H1 (cell line): ENCODE data around the gene H1-8. TPM values are rescaled to one million over a fixed set of nuclear protein-coding genes. Genes with fewer than 3 reads are reported as not detected.

Experiments used
- BRCA1 ChIP-seq: IDR thresholded peaks from 2 replicates; pipeline ENCODE4 v1.6.1; 2012; ENCODE audit warnings: low read depth, low read length, improper control_type of control experiment
- CEBPB ChIP-seq: IDR thresholded peaks from 2 replicates; pipeline ENCODE4 v1.6.1; 2012; ENCODE audit warnings: low read depth, low read length
- CHD1 ChIP-seq: IDR thresholded peaks from 2 replicates; pipeline ENCODE4 v1.6.1; 2012; ENCODE audit warnings: low read depth, low read length, improper control_type of control experiment
- EGR1 ChIP-seq: IDR thresholded peaks from 2 replicates; pipeline ENCODE4 v1.6.1; 2011; ENCODE audit warnings: low read depth, low read length, borderline replicate concordance
- JUN ChIP-seq: IDR thresholded peaks from 2 replicates; pipeline ENCODE4 v1.6.1; 2011; ENCODE audit warnings: low read depth, mild to moderate bottlenecking, improper control_type of control experiment, low read length
- POU5F1 ChIP-seq: IDR thresholded peaks from 2 replicates; pipeline ENCODE4 v1.6.1; 2011; ENCODE audit warnings: low read depth, mild to moderate bottlenecking, low read length, moderate library complexity
- RFX5 ChIP-seq: IDR thresholded peaks from 2 replicates; pipeline ENCODE4 v1.6.1; 2011; ENCODE audit warnings: low read depth, low read length, improper control_type of control experiment, borderline replicate concordance
- SAP30 ChIP-seq: fragments of 300-600 bp; sonication (generic); IDR thresholded peaks from 2 replicates; pipeline ENCODE4 v1.7.1; 2012; ENCODE audit warnings: low read length, moderate library complexity, mild to moderate bottlenecking, inconsistent platforms; ENCODE audit not compliant: insufficient read depth, insufficient replicate concordance
- SIRT6 ChIP-seq: IDR thresholded peaks from one replicate; pipeline ENCODE4 v1.7.1; 2012; ENCODE audit warnings: low read length, inconsistent platforms
- TBP ChIP-seq: IDR thresholded peaks from 2 replicates; pipeline ENCODE4 v1.6.1; 2011; ENCODE audit warnings: low read depth, low read length, improper control_type of control experiment
- polyA plus RNA-seq, 7 experiments: library from polyadenylated mRNA; depleted of rRNA in 3 of 7; stranded (reverse) in 5 of 7; unstranded in 2 of 7; fragments of >200 nt in 5 of 7; fragments of 200-250 nt in 2 of 7; gene quantifications; 1 replicate in 5 of 7; 2 replicates in 1 of 7; 4 replicates in 1 of 7; pipeline versions ENCODE4 v1.2.1 to v1.2.3, GENCODE V29; 2011 to 2013; ENCODE audit warnings: missing spikeins in 2 of 7, mixed read lengths in 2 of 7
- total RNA-seq: library from RNA; stranded (reverse); fragmentation: NEBNext Ultra II Directional; extraction: Animal tissue kit (Norgen Biotek cat#: 25700); gene quantifications from 2 replicates; pipeline ENCODE4 v1.2.1, GENCODE V29; 2021
- TF ChIP-seq, protein P1 (sequence below): IDR thresholded peaks from 2 replicates; pipeline ENCODE4 v1.6.1; 2011; ENCODE audit warnings: low read depth, mild to moderate bottlenecking, low read length; ENCODE audit not compliant: insufficient read depth

Gene H1-8
- total and polyA plus RNA-seq, 2 of the 8 experiments (the other 6 are each of a cell fraction or from before 2014, with no cell fraction given): not detected

DNA sequence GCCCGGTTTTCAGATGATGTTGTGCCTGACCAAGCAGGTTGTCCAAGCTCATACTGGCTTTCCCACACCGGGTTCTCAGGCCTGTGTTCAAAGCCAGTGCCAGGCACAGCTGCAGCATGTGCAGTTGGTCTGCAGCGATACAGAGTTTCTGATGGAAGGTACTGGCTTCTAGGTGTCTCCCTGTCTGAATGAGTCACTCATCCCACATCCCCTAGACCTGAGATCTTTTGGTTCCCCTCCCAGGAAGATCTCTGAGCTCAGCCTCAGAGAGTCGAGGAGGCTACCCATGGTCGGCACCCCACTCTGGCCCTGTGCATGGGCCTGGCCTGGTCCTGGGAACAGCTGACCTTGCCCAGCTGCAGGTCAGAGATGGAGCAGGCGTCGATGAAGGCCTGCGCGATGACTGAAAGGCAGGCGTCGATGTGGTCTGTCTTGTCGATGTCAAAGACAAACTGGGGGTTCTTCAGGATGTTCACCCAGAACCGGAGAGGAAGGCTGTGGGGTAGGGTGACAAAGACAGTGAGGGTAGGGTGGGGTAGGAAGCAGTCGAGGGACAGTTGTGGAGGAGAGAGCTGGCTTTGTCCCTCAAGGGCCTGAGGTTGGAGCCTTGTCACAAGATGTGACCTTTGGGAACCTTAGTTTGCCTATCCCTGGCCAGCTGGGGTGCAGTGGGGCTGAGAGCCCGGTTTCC lies 15.3 kb downstream of the H1-8 start (continued):
- TF ChIP-seq SIRT6: no peak
- TF ChIP-seq, protein P1, sequence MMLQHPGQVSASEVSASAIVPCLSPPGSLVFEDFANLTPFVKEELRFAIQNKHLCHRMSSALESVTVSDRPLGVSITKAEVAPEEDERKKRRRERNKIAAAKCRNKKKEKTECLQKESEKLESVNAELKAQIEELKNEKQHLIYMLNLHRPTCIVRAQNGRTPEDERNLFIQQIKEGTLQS: no peak
- no peak for TF ChIP-seq RFX5
- no peak for TF ChIP-seq CEBPB
- TF ChIP-seq BRCA1: no peak
- TF ChIP-seq EGR1: no peak
- no peak for TF ChIP-seq JUN
- no peak for TF ChIP-seq TBP
- no peak for TF ChIP-seq POU5F1
- TF ChIP-seq CHD1: no peak
- no peak for TF ChIP-seq SAP30
